ENCODE measurements around the gene CHI3L1.

Gene CHI3L1

GRCh38 chr1:203204756-203205155 is 18.3 kb upstream of the CHI3L1 start:
- DNase-seq = no peak

- DNase-seq = no peak
Observed at GRCh38 chr1:203202431-203203245, 16.1 kb upstream of the CHI3L1 start.

- no peak for DNase-seq
Observed at GRCh38 chr1:203201516-203202205, 15.2 kb upstream of the CHI3L1 start.

GRCh38 chr1:203200916-203201315 is 14.4 kb upstream of the CHI3L1 start:
- no peak for DNase-seq

- no peak for DNase-seq
Observed at GRCh38 chr1:203199816-203200571, 13.5 kb upstream of the CHI3L1 start.

GRCh38 chr1:203199481-203199815 is 12.9 kb upstream of the CHI3L1 start:
- no peak for DNase-seq

GRCh38 chr1:203199002-203199401 is 12.5 kb upstream of the CHI3L1 start:
- DNase-seq = no peak

GRCh38 chr1:203197625-203198024 is 11.1 kb upstream of the CHI3L1 start:
- DNase-seq = no peak

GRCh38 chr1:203196371-203196770 is 9.9 kb upstream of the CHI3L1 start:
- no peak for DNase-seq

- DNase-seq = no peak
Observed at GRCh38 chr1:203190949-203191348, 4.4 kb upstream of the CHI3L1 start.

GRCh38 chr1:203189951-203190352 is 3.4 kb upstream of the CHI3L1 start:
- DNase-seq = no peak

GRCh38 chr1:203188686-203189232 is 2.3 kb upstream of the CHI3L1 start:
- DNase-seq = no peak

GRCh38 chr1:203187689-203188264 is 1.3 kb upstream of the CHI3L1 start:
- DNase-seq = no peak

GRCh38 chr1:203187304-203187685 is 791 bp upstream of the CHI3L1 start:
- DNase-seq = no peak

GRCh38 chr1:203186091-203186445 is 436 bp downstream of the CHI3L1 start:
- no peak for DNase-seq

- no peak for DNase-seq
Observed at GRCh38 chr1:203185585-203185984, 919 bp downstream of the CHI3L1 start.

- DNase-seq = no peak
Observed at GRCh38 chr1:203185061-203185461, 1.4 kb downstream of the CHI3L1 start.

- DNase-seq = no peak
Observed at GRCh38 chr1:203184467-203184866, 2.0 kb downstream of the CHI3L1 start.

GRCh38 chr1:203183828-203184227 is 2.7 kb downstream of the CHI3L1 start:
- no peak for DNase-seq

- DNase-seq = no peak
Observed at GRCh38 chr1:203182387-203182953, 4.0 kb downstream of the CHI3L1 start.

- DNase-seq = no peak
Observed at GRCh38 chr1:203181586-203182386, 4.7 kb downstream of the CHI3L1 start.

All from T-helper 9 cell (primary cell).